ENCODE results near the gene N4BP2L2. TPM values are rescaled to one million over a fixed set of nuclear protein-coding genes. Genes with fewer than 3 reads are reported as not detected.

The N4BP2L2 gene
- total and polyA plus RNA-seq, 2 of the 4 experiments (the other 2 are of a cell fraction), result 28.7 to 34.6 TPM

DNA sequence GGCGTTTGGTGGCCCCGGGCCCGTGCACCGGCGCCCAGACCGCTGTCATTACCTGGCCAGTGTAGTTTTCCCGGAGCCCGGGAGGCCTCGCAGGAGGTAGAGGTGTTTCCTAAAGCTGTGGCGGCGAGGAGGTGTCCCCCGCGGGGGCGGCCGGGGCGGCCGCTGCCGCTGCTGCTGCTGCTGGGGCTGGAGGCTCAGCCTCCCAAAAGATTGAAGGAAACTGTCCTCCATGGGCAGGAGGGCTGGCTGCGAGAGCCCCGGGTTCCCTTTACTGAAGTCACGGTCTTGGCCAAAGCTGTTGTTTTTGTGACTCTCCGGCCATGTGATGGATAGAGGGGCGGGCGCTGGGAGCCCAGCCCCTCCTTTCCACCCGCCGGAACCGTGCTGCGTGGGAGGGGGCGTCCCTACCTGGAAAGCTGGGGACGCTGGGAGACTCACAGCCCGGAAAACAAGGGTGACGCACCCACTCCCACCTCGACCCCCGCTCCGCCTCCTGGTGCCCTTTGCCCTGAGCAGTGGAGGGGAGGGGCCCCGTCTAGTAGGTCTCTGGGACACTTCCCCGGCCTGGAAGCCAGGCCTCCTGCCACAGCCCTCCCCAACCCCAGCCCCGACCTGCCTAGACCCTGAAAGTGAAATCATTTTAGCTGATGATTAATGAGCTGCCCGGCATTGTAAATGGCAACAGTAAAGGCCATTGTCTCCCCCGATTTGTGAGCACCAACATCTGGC lies 110.6 kb downstream of the N4BP2L2 start, which contains the start of gene N4BP2L1:
Gene N4BP2L1, minus strand, starts transcription at position 279 of the 729 bp plus-strand sequence. Its CDS starts 48 bp downstream, at position 231.
- Histone ChIP-seq H2BK20ac (ENCODE audit: low read depth, low read length) (no peak within 1 kb of the TSS), H2BK15ac (ENCODE audit: low read depth, low read length) (no peak within 1 kb of the TSS; the same call in 2 of the 3 replicates), H3K9me1 (ENCODE audit: insufficient read depth, low read length) (peaks cover 4% of the 10 kb centered on the region; the same call in 1 of the 2 replicates), H3K4me2 (ENCODE audit: low read depth, low read length) (peak within 1 kb of the TSS; percentile 79), H3K79me1 (ENCODE audit: low read depth in 1 of 2, low read length in 2 of 2) (no peaks in the 10 kb centered on the region), H2AK9ac (replicated peaks; ENCODE audit: low read depth, low read length, poor library complexity) (peak within 1 kb of the TSS; percentile 46), H3K9me3 (ENCODE audit: control insufficient read depth, insufficient read depth, low read length) (no peaks in the 10 kb centered on the region), H3K4me3 (ENCODE audit: insufficient read depth, low read depth, low read length) (peak within 1 kb of the TSS; percentile 60), H4K8ac (ENCODE audit: low read depth in 2 of 2, low read length in 2 of 2) (peak within 1 kb of the TSS; percentile 42 to 71; a peak in 2 of 4 replicates), H3K18ac (ENCODE audit: low read depth, low read length) (no peak within 1 kb of the TSS), H3K56ac (ENCODE audit: extremely low read depth, insufficient read depth, low read length) (no peak within 1 kb of the TSS), H3K4me1 (ENCODE audit: control insufficient read depth, insufficient read depth, low read length) (peaks cover 7% of the 10 kb centered on the region; the same call in 1 of the 2 replicates), H3K4ac (ENCODE audit: low read depth, low read length) (no peak within 1 kb of the TSS), H4K20me1 (ENCODE audit: insufficient read depth, low read length) (no peaks in the 10 kb centered on the region), H3K27me3 (ENCODE audit: control insufficient read depth, insufficient read depth, low read length) (no peaks in the 10 kb centered on the region), H3K9ac (ENCODE audit: low read depth, low read length) (0 out of 2 replicates have a peak within 1 kb of the TSS, but pooled peaks have one; percentile 15), H3K23ac (ENCODE audit: low read depth, low read length) (0 out of 2 replicates have a peak within 1 kb of the TSS, but pooled peaks have one; percentile 5), H2AK5ac (ENCODE audit: low read depth, low read length) (no peak within 1 kb of the TSS), H3K36me3 (ENCODE audit: control insufficient read depth, insufficient read depth, low read length) (peaks cover 3% of the 10 kb centered on the region; the same call in 1 of the 2 replicates), H3K14ac (replicated peaks; ENCODE audit: low read depth, low read length) (no peak within 1 kb of the TSS), H2AFZ (replicated peaks; ENCODE audit: low read length, poor library complexity) (peak within 1 kb of the TSS; percentile 95), H4K5ac (ENCODE audit: low read depth, low read length) (no peak within 1 kb of the TSS), H3K27ac (ENCODE audit: insufficient read depth, low read length) (no peak within 1 kb of the TSS), H2BK120ac (ENCODE audit: low read depth, low read length) (no peak within 1 kb of the TSS), H4K91ac (ENCODE audit: insufficient read depth, low read depth, low read length) (no peak within 1 kb of the TSS), H2BK5ac (ENCODE audit: low read depth, low read length, poor library complexity, severe bottlenecking) (no peak within 1 kb of the TSS)
- POLR2A ChIA-PET (ENCODE audit: unreplicated experiment), result no interaction called here
- DNase-seq (no peak), ATAC-seq (ENCODE audit: low read depth) (peak; percentile 65)
- TF ChIP-seq NFE2L2 (IDR thresholded peaks at IDR 0.05; ENCODE audit: low read depth, low read length) (no peak), MAFK (IDR thresholded peaks at IDR 0.05; ENCODE audit: low read depth, low read length) (no peak), POLR2A (IDR thresholded peaks at IDR 0.05; ENCODE audit: low read depth, low read length) (no peak), CEBPB (IDR thresholded peaks at IDR 0.05; ENCODE audit: low read depth, low read length) (no peak), BHLHE40 (IDR thresholded peaks at IDR 0.05; ENCODE audit: low read depth, low read length) (peak; percentile 25; the same call in 1 of the 2 replicates), MAZ (IDR thresholded peaks at IDR 0.05; ENCODE audit: borderline replicate concordance, low read depth, low read length) (no peak; the same call in 1 of the 2 replicates)
- TF ChIP-seq, protein P1, sequence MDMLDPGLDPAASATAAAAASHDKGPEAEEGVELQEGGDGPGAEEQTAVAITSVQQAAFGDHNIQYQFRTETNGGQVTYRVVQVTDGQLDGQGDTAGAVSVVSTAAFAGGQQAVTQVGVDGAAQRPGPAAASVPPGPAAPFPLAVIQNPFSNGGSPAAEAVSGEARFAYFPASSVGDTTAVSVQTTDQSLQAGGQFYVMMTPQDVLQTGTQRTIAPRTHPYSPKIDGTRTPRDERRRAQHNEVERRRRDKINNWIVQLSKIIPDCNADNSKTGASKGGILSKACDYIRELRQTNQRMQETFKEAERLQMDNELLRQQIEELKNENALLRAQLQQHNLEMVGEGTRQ (IDR thresholded peaks at IDR 0.05; ENCODE audit: low read depth, low read length), result peak; percentile 69; the same call in 1 of the 2 replicates
- TF ChIP-seq, protein P2, sequence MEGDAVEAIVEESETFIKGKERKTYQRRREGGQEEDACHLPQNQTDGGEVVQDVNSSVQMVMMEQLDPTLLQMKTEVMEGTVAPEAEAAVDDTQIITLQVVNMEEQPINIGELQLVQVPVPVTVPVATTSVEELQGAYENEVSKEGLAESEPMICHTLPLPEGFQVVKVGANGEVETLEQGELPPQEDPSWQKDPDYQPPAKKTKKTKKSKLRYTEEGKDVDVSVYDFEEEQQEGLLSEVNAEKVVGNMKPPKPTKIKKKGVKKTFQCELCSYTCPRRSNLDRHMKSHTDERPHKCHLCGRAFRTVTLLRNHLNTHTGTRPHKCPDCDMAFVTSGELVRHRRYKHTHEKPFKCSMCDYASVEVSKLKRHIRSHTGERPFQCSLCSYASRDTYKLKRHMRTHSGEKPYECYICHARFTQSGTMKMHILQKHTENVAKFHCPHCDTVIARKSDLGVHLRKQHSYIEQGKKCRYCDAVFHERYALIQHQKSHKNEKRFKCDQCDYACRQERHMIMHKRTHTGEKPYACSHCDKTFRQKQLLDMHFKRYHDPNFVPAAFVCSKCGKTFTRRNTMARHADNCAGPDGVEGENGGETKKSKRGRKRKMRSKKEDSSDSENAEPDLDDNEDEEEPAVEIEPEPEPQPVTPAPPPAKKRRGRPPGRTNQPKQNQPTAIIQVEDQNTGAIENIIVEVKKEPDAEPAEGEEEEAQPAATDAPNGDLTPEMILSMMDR (conservative IDR thresholded peaks at IDR 0.05; ENCODE audit: low read depth, low read length), result no peak
- 10% methylated on average over 4 of the region's 40 CpGs; no CpG with 5 or more reads in 1 of the 2 experiments for WGBS, 2 experiments (ENCODE audit: extremely low coverage in 2 of 2, insufficient read length in 1 of 2)
- CTCF ChIA-PET, result no interaction called here
- intact Hi-C loops (cut with micrococcal nuclease), result no loop called here
- dilution Hi-C loops (cut with HindIII; ENCODE audit: low sequenced_read_pairs, unreplicated experiment), result no loop called here
- no TSS peak for BruUV-seq (replicated peaks)
- in situ Hi-C loops (cut with MboI; ENCODE audit: low sequenced_read_pairs), result no loop called here

Measured in IMR-90 (cell line).